ENCODE results near the gene PROM1.

The PROM1 gene

DNA sequence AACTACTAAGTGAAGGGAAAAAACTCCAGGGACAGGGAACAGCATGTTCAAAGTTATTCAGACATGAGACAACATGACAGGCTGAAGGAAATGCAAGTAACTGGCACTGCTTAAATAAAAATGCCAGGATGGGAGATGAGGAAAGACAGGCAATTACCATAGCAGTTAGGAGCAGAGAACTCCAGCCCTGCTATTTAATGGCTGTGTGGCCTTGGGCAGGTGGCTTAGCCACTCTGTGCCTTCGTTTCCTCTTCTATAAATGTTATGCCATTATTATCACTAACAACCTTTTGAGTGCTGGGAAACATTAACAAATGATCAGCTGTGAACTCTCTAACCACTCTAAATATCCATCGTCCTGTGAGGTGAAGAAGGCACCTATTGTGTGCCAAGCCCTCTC, 32.7 kb downstream of the PROM1 start:
- Histone ChIP-seq H3K27me3 (replicated peaks; ENCODE audit: control insufficient read depth, insufficient read depth, low read length) (peaks cover 2% of the 10 kb centered on the region; the same call in 1 of the 2 replicates), H3K4me3 (replicated peaks; ENCODE audit: low read depth, low read length) (no peak overlapping the region), H3K36me3 (ENCODE audit: control insufficient read depth, insufficient read depth, low read length) (no peaks in the 10 kb centered on the region)
- no peak for DNase-seq (ENCODE audit: extremely low read depth, insufficient read length)
- no peak for TF ChIP-seq CTCF (IDR thresholded peaks at IDR 0.05; ENCODE audit: insufficient read depth, low read length, poor library complexity, severe bottlenecking)

GRCh38 chr4:16050669-16051068, 33.2 kb downstream of the PROM1 start:
- no peak for DNase-seq (ENCODE audit: extremely low read depth, insufficient read length)
- TF ChIP-seq CTCF (IDR thresholded peaks at IDR 0.05; ENCODE audit: insufficient read depth, low read length, poor library complexity, severe bottlenecking): no peak
- Histone ChIP-seq H3K27me3 (replicated peaks; ENCODE audit: control insufficient read depth, insufficient read depth, low read length) (peaks cover 2% of the 10 kb centered on the region; the same call in 1 of the 2 replicates), H3K4me3 (replicated peaks; ENCODE audit: low read depth, low read length) (no peak overlapping the region), H3K36me3 (ENCODE audit: control insufficient read depth, insufficient read depth, low read length) (no peaks in the 10 kb centered on the region)

DNA sequence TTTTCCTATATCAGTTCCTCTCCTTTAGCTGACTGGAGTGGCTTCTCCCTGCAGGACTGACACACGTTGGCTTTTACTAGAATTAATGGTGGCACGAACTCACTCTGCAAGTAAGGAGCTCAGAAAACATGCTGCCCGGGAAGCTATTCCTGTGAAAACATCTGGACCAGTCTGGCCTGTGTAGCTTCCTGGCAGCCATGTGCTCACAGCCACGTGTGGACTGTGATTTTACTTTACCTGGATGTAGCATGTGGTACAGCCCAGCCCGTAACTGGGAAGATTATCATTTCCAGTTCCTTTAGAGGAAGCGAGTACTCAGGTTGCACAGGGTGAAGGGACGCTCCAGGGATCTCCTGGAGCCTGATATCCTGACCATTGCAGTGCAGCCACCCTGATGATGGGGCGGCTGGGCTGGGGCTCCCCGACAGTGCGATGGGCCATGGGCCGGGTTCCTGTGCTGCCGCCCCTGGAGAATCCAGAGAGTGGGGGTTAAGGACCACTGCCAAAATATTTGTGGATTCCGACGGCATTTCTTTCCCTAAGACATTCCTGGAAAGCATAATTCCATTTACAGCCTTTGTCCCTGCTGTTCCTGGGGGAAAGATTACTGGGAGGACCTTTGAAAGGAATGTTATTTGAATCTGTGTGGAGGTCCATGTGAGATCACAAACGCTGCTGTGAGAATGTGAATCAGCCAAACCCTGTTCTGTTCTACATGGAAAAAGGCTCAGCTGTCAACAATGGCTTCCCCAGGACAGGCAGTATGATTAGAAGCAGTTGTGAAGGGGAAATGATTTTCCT, 35.0 kb downstream of the PROM1 start:
- H3K4me3 ChIP-seq (replicated peaks; ENCODE audit: low read depth, low read length): no peak overlapping the region
- no peaks in the 10 kb centered on the region; the same call in 1 of the 2 replicates for H3K27me3 ChIP-seq (replicated peaks; ENCODE audit: control insufficient read depth, insufficient read depth, low read length)
- no peak for DNase-seq (ENCODE audit: extremely low read depth, insufficient read length)
- TF ChIP-seq CTCF (IDR thresholded peaks at IDR 0.05; ENCODE audit: insufficient read depth, low read length, poor library complexity, severe bottlenecking): no peak
- H3K36me3 ChIP-seq (ENCODE audit: control insufficient read depth, insufficient read depth, low read length): no peaks in the 10 kb centered on the region

DNA sequence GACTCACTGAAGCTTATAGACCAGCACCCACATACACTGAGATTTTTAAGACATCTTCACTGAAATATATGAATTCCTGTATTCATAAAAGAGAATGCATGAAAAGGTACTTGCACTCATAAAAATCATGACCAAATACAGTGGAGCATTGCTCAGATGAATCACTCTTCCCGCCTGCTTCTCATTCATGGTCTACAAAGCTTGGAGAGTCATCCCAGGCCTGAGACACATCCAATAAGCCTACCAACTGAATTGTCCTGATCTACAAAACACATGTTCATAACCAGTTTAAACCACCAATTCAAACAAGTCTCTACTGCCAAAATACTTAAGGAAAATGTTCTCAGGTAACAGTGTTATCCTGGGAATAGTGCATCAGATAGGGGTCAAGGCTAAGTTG, 38.1 kb downstream of the PROM1 start:
- no peaks in the 10 kb centered on the region for H3K27me3 ChIP-seq (replicated peaks; ENCODE audit: control insufficient read depth, insufficient read depth, low read length)
- no peak for TF ChIP-seq CTCF (IDR thresholded peaks at IDR 0.05; ENCODE audit: insufficient read depth, low read length, poor library complexity, severe bottlenecking)
- H3K36me3 ChIP-seq (ENCODE audit: control insufficient read depth, insufficient read depth, low read length): no peaks in the 10 kb centered on the region
- H3K4me3 ChIP-seq (replicated peaks; ENCODE audit: low read depth, low read length): no peak overlapping the region
- no peak for DNase-seq (ENCODE audit: extremely low read depth, insufficient read length)

- no peak for DNase-seq (ENCODE audit: extremely low read depth, insufficient read length)
- H3K27me3 ChIP-seq (replicated peaks; ENCODE audit: control insufficient read depth, insufficient read depth, low read length): no peaks in the 10 kb centered on the region
- H3K4me3 ChIP-seq (replicated peaks; ENCODE audit: low read depth, low read length): no peak overlapping the region
- H3K36me3 ChIP-seq (ENCODE audit: control insufficient read depth, insufficient read depth, low read length): no peaks in the 10 kb centered on the region
- no peak for TF ChIP-seq CTCF (IDR thresholded peaks at IDR 0.05; ENCODE audit: insufficient read depth, low read length, poor library complexity, severe bottlenecking)
Observed at GRCh38 chr4:16043642-16044498, 40.0 kb downstream of the PROM1 start.

All from GM06990 (cell line).